Midbrain (tissue), 1 donor: ENCODE data around the gene KCNJ1.
A peak's percentile ranks its signal among the peaks of the same experiment; 100 is the strongest.

Experiments
- DNase-seq: peaks from one replicate; lab custom pipeline; 2025; lab: John Stamatoyannopoulos, UW

KCNJ1 gene

GRCh38 chr11:128882451-128882850 is 15.4 kb upstream of the KCNJ1 start:
- no peak for DNase-seq

DNA sequence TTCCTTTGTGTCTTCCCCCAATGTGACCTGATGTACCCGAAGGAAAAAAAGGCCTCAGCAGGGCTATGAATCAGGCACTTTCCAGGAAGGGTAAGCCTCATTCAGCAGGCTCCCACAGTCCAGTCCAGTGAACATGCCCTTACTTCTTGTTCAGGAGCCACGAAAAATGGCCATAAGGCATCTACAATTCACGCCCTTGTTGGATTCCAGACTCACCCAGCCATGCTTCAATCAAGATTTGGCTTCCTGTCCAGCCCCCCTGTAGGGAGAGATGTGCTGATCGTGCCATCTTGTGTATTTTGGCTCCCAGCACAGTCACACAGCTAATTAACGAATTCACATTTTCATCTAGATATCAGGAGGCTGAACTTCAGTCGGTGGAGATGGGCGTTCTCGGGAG is 14.1 kb upstream of the KCNJ1 start:
- DNase-seq = no peak

- DNase-seq = no peak
Measured at GRCh38 chr11:128879817-128880216, 12.7 kb upstream of the KCNJ1 start.

GRCh38 chr11:128878455-128878854 is 11.4 kb upstream of the KCNJ1 start:
- no peak for DNase-seq

- no peak for DNase-seq
Measured at GRCh38 chr11:128877726-128878125, 10.6 kb upstream of the KCNJ1 start.

GRCh38 chr11:128876133-128876650 is 9.1 kb upstream of the KCNJ1 start:
- no peak for DNase-seq

DNA sequence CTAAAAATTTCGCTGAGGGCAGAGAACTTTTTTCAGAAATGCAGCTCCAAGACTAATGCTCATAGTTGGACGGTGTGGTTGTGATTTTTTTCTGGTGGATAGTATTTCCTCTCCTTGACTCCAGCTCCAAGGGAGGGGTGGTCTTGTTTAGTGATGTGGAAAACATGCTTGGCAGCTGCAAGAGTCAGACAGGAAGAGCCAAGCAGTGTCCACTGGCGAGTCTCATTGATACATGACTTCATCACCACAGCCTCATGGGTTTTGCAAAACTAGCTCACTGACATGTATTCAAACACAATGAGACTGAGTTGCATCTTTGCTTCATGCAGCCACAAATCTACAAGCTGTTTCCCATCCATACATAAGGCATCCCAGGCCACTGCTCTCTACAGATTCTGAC is 7.3 kb upstream of the KCNJ1 start:
- DNase-seq = no peak

GRCh38 chr11:128872594-128872993 is 5.5 kb upstream of the KCNJ1 start:
- DNase-seq = no peak

GRCh38 chr11:128872094-128872493 is 5.0 kb upstream of the KCNJ1 start:
- no peak for DNase-seq

DNA sequence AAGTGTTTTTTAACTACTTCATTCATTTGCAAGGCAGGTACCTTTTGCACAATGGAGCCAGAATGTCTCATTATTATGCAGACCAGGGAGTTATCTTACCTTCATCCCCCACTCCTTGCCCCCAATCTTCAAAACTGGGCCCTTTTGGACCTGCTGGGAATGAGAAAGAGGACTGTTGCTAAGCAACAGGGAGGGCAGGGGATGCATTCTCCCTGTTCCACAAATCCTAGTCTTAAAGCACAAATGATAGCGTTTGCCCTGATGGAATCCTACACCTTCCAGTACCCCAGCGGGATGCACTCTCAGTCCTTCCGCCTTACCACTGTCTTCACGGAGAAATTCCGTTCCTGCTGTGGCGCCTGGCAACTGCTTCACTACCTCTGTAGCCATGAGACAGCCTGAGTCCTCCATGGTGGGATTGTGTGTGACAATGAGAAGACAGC is 4.1 kb upstream of the KCNJ1 start:
- no peak for DNase-seq

- DNase-seq = no peak
Measured at GRCh38 chr11:128868841-128869671, 2.0 kb upstream of the KCNJ1 start.

GRCh38 chr11:128865490-128865889 is 1.6 kb downstream of the KCNJ1 start:
- DNase-seq = no peak

DNA sequence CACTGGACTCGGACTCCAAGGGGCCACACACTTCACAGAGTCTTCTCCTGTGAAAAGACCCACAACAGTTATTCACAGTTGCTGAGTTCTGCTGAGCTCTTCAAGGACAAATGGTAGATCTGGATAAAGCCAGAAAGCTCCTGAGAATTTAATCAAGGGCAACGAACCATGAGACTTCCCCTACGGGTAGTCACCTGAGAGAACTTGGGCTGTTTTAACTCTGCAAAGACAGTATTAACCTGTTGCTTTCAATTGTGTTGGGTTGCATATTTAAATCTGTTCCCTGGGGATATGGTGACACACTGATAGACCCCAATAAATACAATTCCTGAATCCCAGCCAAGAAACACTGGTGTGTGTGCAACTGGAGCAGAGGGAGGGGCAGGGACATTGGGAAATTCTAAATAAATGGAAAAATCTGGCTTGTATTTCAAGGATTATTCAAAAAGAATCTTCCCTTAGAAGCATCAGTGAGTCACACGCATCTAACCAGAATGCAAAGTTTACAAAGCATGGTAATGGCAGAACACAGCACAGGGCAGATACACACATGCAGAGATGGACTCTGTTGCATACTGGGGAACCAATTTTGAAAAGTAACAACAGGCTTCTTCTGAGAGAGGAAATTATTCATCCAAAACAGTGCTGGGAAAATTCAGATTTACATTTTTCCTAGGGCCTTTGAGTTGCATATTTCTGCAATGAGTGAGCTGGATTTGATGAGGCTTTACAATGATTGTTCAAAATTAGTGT is 4.0 kb downstream of the KCNJ1 start:
- DNase-seq = no peak

DNA sequence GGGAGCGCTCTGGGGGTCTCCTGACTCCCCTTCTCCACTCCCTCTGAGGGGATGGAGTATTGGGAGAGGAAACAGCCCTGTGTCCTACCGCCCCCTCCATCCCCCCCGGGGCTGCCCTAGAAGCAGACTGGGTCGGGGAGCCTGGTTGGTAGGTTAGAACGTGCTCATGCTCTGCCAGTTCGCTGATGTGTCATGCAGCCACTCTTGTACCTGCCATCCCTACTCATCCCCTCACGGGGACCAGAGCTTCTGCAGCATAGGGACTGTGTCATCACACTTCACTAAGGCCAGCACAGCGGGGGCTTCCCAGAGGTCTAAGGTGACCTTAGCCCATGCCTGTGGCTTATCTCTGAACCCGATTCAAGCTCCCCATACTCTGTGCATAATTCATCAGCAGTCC is 4.7 kb downstream of the KCNJ1 start:
- no peak for DNase-seq

- DNase-seq = no peak
Measured at GRCh38 chr11:128860571-128861361, 6.3 kb downstream of the KCNJ1 start.

GRCh38 chr11:128859563-128860441 is 7.3 kb downstream of the KCNJ1 start:
- DNase-seq = peak; percentile 13

- DNase-seq = no peak
Measured at GRCh38 chr11:128857341-128857740, 9.8 kb downstream of the KCNJ1 start.

DNA sequence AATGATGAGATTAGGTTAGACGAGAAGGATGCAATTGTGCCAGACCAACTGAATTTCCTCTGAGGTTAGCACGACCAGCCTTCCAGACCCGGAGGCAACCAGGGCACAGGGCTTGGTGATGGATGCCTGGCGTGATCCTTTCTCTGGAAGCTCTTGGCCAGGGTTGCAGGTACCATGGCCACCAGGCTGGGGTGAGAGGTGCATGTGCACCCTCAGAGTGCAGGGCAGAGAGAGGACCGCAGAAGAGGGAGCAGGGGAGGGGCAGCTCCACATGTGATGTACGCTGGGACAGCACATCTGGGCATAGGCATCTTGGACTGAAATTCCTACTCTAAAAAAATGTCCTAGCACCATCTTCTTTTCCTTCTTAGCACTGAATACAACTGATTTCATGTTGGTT is 10.9 kb downstream of the KCNJ1 start:
- no peak for DNase-seq

GRCh38 chr11:128854841-128855240 is 12.3 kb downstream of the KCNJ1 start:
- no peak for DNase-seq

GRCh38 chr11:128853559-128853958 is 13.5 kb downstream of the KCNJ1 start:
- DNase-seq = no peak

DNA sequence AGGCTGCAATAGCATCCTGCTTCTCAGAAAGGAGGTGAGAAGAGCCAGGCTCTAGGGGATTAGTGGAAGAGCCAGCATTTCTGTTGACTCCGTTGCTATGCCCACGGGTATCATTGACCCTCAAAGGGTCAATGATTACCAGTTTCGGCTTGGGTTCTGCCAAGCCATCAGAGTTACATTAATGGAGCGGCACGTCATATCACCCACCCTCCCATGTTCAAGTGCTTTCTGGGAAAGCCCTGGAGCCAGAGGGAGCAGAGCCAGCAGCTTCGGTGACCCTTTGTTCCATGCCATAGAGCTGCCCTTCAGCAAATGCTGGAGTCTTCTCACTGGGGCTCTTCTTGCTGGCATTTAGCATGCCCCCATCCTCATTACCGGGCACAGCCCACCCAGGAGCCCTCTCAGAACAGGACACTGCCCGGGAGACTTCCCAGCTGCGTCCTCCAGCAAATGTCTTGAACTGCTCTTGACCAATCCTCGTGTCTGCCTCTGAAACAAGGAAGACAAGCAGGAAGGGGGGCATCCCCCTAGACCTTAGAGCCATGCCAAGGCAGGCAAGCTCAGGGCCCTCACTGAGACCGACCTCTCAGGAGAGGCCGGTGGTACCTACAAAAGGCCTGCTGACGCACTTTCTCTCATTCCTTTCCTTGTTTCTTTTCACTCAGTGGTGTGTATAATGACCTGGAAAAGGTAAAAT is 14.6 kb downstream of the KCNJ1 start:
- no peak for DNase-seq
